HG03575 (cell line): ENCODE measurements around the gene EFHD2.
"Not testable (repeated sequence)": the region's sequence is repeated elsewhere in the genome, so short reads cannot be mapped to it uniquely, and the experiment has no call there.

Source experiments
- ATAC-seq: cut with Tn5 transposase; IDR thresholded peaks from one replicate; pipeline ENCODE4 v1.9.1; 2021; ENCODE audit not compliant: unreplicated experiment, insufficient number of reproducible peaks, low FRiP score; ENCODE audit errors: extremely low read depth

EFHD2 gene, protein sequence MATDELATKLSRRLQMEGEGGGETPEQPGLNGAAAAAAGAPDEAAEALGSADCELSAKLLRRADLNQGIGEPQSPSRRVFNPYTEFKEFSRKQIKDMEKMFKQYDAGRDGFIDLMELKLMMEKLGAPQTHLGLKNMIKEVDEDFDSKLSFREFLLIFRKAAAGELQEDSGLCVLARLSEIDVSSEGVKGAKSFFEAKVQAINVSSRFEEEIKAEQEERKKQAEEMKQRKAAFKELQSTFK

DNA sequence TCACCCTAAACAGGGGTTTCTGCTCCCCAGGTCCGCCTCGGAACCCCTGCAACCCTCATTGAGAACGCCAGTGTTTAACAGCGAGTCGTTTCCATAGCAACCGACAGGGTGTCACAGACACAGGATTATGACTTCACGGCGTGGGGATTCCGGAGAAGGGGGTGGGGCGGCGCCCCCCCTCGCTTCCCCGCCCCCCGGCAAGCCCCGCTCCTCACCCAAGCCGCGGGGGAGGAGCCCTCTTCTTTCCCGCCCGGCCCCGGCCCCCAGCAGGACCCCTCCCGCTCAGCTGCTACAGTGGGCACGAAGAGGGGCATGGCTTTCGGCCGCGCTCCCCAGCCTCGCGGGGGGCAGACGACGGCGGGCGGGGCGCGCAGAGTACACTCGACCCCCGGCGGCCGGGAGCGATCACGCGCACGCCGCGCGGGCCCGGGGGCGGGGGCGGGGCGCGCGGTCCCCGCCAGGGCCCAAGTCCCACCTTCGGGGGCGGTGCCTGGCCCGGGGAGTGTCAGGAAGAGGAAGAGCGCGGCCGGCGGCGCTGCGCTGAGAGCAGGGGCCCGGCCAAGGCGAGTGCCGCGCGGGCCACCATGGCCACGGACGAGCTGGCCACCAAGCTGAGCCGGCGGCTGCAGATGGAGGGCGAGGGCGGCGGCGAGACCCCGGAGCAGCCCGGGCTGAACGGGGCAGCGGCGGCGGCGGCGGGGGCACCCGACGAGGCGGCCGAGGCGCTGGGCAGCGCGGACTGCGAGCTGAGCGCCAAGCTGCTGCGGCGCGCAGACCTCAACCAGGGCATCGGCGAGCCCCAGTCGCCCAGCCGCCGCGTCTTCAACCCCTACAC lies at the start of gene EFHD2:
Gene EFHD2, plus strand, starts transcription at position 501 of the 835 bp plus-strand sequence. Its CDS starts 84 bp downstream, at position 585.
- ATAC-seq, result no peak

DNA sequence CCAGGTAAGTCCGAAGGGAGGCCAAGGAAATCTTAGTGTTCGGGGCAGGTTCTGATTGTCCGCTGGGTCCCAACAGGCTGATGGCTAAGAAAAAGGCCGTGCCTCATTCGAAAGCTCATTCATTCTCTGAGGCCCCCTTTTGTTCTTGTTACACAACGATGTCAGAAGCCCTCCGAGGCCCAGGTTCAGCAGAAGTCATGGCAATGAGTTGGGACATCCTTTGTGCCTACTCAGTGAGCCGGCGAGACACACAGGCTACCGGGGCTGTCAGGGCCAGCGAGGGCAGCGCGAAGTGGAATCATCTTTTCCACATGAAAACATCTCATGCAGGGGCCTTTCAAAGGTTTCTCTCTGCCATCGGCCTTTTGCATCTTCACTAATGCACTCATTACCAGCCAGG lies 49.0 kb upstream of the EFHD2 start:
- ATAC-seq, result no peak

DNA sequence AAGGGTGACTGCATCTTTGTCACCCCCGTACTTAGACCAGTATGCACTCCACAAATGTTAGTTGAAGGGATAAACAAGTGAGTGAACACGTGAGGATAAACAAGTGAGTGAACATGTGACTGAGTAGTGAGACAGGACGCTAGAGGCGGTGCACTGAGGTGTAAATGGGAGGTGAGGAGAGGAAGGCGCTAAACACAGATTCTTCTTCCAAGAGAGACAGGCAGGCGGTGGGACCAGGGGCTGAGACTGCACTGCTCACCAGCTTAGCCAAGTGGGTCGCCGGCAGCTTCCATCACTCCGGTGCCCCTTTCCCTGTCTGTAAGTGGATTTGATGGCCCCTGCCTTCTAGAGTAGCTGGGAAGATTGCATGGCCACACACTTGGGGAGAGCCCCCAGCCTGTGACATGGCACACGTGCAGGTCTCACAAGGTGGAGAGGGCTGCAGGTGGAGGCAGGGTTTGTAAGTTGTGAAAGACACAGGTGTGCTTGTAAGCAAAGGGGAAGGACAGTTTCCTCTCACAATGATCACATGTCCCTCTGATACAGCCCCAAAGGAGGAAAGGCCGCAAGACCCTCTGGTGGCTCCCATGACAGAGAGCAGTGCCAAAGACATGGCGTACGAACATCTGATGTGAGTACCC lies 47.5 kb upstream of the EFHD2 start:
- ATAC-seq, result no peak

DNA sequence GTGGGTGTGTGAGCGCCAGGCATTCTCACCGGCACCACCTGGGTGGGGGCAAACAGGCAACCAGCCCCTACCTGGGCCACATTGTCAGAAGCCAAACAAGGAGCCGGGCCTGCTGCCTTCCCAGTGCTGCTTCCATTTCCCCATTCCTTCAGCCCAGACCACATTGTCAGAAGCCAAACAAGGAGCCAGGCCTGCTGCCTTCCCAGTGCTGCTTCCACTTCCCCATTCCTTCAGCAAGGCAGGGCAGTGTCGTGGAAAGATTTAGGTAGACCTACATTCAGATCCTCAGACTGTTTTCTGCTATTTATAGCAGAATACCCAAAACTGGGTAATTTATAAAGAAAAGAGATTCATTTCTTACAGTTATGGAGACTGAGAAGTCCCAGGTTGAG lies 47.0 kb upstream of the EFHD2 start:
- no peak for ATAC-seq

DNA sequence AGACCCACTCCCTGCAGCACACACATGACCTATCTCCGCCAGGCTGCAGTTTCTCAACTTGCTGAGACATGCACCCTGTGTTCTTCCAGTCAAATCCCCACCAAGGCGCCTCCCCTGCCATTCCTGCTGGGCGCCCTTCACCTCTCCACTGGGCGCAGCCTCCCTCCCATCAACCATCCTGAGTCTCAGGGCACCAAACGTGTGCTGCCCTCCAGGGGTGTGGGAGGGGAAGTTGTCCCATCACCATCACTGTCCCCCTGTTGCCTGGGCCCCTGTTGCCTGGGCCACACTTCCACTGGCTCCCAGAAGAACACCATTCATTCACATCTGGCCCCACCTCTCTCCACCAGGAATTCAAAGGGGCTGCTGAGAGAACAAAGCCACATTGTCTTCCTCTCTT lies 44.9 kb upstream of the EFHD2 start:
- no peak for ATAC-seq

DNA sequence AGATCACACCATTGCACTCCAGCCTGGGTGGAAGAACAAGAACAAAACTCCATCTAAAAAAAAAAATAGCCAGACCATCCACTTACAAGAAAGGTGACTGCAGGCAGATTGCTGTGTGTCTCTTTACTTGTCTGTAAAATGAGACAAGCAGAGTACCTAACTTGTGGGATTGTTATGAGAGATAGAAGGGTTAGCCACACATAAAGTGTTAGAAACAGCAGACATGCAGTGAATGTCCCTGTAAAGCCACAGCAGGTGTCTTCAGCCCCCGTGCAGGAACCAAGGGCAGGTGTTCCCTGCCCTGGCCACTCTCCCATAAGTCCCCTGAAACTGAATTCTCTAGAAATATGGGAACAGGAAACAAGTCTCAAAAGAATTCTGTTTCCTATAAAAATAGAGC lies 40.8 kb upstream of the EFHD2 start:
- no peak for ATAC-seq

DNA sequence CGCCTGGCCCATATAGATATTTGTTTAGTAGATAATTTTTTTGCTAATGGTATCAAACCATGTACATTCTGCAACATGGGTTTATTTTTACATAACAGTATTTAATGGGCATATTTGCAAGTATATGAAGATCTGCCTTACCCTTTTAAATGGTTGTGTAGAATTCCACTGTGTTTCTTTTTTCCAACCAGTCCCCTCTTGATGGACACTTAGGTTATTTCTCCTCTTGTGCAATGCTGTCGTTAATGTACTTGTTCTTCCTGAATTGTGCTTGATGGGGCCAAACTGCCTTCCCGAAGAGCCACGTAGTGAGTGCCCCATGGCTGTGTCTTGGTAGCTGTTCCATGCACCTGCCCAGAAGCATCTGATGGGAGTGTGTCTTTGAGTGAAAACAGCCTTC lies 39.4 kb upstream of the EFHD2 start:
- ATAC-seq, result no peak

DNA sequence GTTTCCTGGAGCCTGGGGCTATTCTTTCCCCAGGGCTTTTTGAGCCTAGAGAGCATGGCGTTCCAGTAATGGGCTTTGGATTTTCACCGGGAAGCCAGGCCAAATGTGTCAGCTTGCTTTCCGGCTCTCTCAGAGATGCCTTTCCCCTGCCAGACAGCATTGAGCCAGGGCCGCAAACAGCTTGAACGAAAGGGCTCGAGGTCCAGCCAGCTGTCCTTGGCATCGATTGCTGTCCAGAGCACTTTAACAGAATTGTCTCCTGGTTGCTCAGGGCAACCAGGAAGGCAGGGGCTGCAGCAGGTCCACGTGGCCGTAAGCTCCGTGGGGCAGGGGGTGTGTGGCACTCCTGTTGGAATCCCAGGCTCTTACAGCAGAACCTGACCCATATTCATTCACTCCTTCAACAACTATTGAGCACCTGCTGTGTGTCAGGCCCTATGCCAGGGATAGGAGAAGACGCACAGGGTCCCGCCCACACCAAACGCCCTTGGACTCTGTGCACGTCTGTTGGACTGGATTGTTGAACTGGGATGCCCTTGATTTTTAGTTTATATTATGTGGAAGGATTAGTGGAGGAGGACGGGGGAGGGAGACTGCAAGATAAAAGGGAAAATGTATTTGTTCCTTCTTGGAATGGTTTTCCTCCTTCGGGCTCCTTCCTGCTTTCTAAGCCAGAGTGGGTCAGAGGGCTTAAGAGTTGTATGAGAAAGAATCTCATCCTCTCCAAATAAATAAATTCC lies 38.7 kb upstream of the EFHD2 start:
- no peak for ATAC-seq

DNA sequence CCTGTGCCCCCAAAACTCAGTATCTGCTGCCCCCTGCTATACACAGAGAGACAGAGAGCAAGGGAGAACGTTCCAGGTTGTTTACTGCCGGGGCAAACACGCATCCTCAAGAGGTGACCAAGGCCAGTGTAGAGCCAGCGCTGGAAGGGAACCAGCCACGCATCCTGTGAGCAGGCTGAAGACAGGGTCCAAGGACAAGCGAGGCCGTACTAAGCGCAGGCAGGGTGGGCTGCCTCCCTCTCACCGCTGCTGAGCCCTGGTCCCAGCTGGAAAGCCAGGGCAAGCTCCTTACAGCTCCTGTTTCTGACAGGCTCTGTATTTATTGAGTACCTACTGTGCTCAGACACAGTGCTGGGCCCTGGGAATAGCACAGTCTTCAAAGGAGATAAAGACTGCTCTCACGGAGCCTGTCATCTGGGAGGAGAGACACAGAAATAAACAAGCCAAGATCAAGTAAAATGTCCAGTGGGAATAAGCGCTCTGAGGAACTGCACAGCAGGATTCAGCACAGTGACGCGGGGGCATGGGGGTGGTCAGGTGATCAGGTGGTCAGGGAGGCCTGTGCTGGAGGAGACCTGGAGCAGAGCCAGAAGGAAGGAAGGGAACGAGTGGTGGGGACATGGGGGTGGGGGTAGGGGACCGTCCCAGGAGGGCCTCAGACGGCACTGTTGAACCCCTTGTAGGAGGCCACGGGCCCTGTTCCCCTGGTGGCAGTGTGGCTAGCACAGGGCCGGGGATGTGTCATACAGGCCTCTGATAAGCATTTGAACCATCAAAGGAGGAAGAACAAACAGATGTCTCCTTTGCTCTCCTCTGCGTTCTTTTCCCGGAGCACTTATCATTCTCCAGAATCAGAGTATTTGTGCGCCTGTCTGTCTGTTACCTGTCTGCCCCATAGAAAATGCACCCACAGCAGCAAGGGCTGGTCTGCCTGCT lies 37.8 kb upstream of the EFHD2 start:
- no peak for ATAC-seq

DNA sequence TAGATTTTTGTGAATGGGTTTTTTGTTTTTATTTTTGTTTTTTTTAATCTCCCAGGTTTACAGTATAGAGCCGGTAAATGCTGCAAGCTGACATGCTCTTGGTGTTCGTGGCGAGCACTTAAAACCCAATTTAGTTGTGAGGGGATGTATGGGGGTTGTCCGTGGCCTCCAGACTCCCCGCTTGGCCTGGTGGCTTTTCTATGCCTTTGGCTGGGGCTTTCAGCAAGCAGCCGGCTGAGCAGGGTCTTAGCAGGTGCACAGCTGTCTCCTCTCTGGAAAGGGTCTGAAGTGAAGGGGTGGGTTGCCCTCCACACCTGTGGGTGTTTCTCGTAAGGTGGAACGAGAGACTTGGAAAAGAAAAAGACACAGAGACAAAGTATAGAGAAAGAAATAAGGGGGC lies 31.0 kb upstream of the EFHD2 start:
- no peak for ATAC-seq

DNA sequence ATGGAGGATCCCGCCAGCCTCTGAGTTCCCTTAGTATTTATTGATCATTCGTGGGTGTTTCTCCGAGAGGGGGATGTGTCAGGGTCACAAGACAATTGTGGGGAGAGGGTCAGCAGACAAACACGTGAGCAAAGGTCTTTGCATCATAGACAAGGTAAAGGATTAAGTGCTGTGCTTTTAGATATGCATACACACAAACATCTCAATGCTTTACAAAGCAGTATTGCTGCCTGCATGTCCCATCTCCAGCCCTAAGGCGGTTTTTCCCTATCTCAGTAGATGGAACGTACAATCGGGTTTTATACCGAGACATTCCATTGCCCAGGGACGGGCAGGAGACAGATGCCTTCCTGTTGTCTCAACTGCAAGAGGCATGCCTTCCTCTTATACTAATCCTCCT lies 30.5 kb upstream of the EFHD2 start:
- not testable (repeated sequence) for ATAC-seq

DNA sequence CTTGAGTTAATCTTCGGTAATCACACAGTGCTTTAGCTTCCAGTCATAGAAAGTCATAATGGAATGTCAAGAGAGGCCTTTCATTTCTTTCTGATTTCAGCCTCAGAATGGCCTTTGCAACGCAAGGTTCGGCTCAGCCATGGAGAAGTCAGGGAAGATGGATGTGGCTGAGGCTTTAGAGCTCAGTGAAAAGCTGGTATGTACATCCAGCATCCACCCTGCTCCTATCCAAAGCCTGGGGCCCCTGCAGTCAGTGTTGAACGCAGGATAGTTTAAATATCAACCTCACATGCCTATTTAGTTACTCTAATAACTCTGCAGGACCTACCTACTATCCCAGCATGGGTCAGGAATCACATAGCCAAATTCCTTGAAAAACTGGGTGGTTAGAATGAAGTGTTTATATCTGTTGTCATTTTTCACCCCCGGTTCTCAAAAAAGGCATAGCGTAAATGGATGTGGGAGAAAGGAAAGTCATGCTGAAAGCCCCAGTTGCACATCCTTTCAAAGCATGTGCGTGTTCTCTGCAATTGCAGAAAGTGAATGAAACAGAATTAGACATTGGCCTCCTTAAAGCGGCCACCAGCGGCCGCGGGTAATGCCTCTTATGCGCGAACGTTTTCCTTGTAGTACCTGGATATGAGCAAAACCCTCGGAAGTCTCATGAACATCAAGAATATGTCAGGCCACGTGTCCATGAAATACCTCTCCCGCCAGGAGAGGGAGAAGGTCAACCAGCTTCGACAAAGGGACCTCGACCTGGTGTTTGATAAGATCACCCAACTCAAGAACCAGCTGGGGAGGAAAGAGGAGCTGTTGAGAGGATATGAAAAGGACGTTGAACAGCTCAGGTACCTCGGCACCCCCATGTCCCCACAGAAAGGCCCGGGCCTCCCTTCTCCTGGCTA lies 28.8 kb upstream of the EFHD2 start:
- ATAC-seq, result no peak

DNA sequence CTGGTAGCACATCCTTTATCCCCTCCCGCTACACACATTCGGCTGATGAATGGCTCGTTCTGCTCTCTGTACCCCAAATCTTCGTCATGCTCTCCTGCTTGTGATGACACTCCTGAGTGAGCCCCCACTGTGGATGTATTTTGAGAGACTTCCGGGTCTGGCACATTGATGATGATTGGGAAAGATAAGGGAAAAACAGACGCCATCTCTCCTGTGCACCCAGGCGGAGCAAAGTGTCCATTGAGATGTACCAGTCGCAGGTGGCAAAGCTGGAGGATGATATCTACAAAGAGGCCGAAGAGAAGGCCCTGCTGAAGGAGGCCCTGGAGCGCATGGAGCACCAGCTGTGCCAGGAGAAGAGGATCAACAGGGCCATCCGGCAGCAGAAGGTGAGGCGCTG lies 27.9 kb upstream of the EFHD2 start:
- no peak for ATAC-seq

DNA sequence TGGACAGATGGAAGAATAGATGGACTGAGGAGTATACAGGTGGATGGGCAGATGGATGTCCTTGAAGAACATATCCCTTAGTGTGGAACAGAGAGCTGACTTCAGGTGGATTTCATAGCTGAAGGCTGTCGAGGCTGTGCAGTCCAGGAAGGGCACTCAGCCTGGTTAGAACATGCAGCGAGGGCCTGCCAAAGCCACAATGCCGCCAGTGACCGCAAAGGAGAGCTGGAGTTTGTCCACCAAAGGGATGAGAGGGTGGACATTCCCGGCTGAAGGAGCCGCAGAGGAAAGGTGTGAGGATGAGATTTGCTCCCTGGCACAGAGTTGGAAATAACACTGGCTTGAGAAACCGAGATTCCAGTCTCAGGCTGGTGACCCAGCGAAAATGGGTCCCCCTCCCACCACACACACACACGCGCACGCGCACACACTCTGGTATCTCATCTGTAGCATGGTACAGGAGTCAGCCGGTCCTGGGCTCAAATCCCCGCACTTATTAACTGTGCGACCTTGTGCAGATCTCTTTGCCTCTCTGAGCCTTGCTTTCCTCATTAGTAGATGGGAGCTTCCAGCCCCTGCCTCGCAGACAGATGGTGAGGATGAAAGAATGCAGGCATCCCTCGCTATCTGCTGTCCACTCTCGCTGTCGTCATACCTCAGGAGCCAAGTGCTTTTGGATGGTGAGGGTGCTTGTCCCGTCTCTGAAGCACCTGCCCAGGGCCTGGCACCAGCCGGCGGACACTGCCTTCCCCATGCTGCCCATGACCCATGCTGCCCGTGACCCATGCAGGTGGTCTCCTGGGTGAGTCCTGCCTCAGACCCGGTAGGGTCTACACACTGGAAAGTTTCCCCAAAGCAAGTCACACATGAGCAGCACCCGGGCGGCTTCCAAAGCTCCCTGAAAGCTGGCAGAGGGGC lies 26.8 kb upstream of the EFHD2 start:
- no peak for ATAC-seq

DNA sequence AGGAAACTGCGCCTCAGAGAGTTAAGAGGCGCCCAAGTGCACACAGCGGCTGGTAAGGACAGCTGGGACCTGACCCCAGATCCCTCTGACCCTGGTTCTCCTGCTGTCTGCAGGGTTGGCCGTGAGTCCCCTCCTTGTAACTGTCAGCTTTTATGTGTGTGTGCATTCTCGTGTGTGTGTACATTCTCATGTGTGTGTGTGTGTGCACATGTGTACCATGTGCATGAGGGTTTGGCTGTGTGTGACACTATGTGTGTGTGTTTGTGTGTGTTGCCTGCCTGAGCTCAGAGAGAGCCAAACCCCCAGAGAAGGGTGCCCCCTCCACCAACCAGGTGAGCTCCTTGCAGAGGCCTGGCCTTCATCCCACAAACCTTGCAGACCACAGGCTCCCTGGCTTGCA lies 25.9 kb upstream of the EFHD2 start:
- no peak for ATAC-seq

DNA sequence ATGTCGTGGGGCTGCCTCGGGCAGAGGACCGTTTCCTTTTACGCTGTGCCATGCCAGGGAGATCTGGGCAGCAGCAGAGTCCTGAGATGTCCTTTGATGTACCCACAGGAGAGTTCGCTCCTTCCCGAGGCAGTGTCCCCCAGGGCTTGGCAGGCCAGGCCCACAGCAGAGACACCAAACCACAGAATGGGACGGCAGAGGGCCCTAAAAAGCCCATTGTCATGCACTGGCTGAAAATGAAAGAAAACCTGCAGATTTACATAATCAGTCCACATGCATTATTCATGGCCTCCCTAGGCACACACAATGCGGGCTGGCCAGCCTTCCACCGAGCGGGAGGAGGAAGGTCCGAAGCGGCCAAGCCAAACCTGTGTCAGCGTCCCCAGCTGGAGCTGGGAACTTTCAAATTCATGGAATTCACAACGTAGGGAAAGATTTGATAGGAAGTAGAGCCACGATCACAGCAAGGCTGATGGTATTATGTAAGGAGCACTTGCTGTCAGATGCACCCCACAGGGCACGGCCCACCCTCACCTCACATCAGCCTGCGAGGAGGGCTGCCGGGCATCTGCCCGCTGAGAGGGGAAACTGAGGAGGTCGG lies 25.3 kb upstream of the EFHD2 start:
- no peak for ATAC-seq
